ENCODE data around the gene ZNRF3. TPM values are rescaled to one million over a fixed set of nuclear protein-coding genes. Genes with fewer than 3 reads are reported as not detected.

Gene ZNRF3
- total and polyA plus RNA-seq, 2 experiments from 2014 or later = 11.1 to 32.2 TPM

DNA sequence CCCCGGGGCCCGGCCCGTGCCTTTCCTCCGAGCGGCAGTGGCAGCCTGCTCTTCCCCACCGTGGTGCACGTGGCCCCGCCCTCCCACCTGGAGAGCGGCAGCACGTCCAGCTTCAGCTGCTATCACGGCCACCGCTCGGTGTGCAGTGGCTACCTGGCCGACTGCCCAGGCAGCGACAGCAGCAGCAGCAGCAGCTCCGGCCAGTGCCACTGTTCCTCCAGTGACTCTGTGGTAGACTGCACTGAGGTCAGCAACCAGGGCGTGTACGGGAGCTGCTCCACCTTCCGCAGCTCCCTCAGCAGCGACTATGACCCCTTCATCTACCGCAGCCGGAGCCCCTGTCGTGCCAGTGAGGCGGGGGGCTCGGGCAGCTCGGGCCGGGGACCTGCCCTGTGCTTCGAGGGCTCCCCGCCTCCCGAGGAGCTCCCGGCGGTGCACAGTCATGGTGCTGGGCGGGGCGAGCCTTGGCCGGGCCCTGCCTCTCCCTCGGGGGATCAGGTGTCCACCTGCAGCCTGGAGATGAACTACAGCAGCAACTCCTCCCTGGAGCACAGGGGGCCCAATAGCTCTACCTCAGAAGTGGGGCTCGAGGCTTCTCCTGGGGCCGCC is 166.4 kb downstream of the ZNRF3 start:
- Histone ChIP-seq H3F3A (replicated peaks; ENCODE audit: low read depth) (peaks cover 8% of the 10 kb centered on the region; the same call in 1 of the 2 replicates), H4K20me1 (replicated peaks; ENCODE audit: insufficient read depth) (no peaks in the 10 kb centered on the region), H2AFZ (no peak overlapping the region), H3K4me2 (no peak overlapping the region), H3K36me3 (ENCODE audit: insufficient read depth) (peaks cover 14% of the 10 kb centered on the region; the same call in 1 of the 2 replicates), H3K4me3 (no peak overlapping the region), H3K79me2 (replicated peaks; ENCODE audit: insufficient read depth) (no peaks in the 10 kb centered on the region), H3K27ac (ENCODE audit: low read depth) (no peak overlapping the region), H3K27me3 (ENCODE audit: insufficient read depth) (no peaks in the 10 kb centered on the region), H3K4me1 (ENCODE audit: insufficient read depth) (peaks cover 20% of the 10 kb centered on the region), H3K9me2 (ENCODE audit: insufficient read depth) (no peaks in the 10 kb centered on the region)
- no peak overlapping the region for H3K4me3 Mint-ChIP-seq
- H3K4me1 Mint-ChIP-seq = peaks cover 22% of the 10 kb centered on the region
- ATAC-seq (peak; percentile 36), DNase-seq (ENCODE audit: low spot score) (no peak)
- peaks cover 49% of the 10 kb centered on the region for H3K36me3 Mint-ChIP-seq (ENCODE audit: low read depth)
- H3K9me3 Mint-ChIP-seq = no peaks in the 10 kb centered on the region
- peaks cover 23% of the 10 kb centered on the region for H3K27me3 Mint-ChIP-seq (ENCODE audit: insufficient read depth, low read depth, poor library complexity)
- no peak for TF ChIP-seq ZNF462 (CRISPR knock-in tag; IDR thresholded peaks at IDR 0.05)
- no peak for TF ChIP-seq ZNF331 (CRISPR knock-in tag; IDR thresholded peaks at IDR 0.05; ENCODE audit: low read depth)
- no peak for TF ChIP-seq ZNF114 (CRISPR knock-in tag; IDR thresholded peaks at IDR 0.05)
- TF ChIP-seq POLR2AphosphoS5 (IDR thresholded peaks at IDR 0.05; ENCODE audit: low read depth) = no peak
- TF ChIP-seq EZH2 (IDR thresholded peaks at IDR 0.05; ENCODE audit: low read depth, unreplicated experiment) = no peak
- TF ChIP-seq STAT1 (IDR thresholded peaks at IDR 0.05; ENCODE audit: unreplicated experiment) = no peak
- no peak for TF ChIP-seq REST (IDR thresholded peaks at IDR 0.05; ENCODE audit: unreplicated experiment)
- TF ChIP-seq, protein P1, sequence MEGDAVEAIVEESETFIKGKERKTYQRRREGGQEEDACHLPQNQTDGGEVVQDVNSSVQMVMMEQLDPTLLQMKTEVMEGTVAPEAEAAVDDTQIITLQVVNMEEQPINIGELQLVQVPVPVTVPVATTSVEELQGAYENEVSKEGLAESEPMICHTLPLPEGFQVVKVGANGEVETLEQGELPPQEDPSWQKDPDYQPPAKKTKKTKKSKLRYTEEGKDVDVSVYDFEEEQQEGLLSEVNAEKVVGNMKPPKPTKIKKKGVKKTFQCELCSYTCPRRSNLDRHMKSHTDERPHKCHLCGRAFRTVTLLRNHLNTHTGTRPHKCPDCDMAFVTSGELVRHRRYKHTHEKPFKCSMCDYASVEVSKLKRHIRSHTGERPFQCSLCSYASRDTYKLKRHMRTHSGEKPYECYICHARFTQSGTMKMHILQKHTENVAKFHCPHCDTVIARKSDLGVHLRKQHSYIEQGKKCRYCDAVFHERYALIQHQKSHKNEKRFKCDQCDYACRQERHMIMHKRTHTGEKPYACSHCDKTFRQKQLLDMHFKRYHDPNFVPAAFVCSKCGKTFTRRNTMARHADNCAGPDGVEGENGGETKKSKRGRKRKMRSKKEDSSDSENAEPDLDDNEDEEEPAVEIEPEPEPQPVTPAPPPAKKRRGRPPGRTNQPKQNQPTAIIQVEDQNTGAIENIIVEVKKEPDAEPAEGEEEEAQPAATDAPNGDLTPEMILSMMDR (conservative IDR thresholded peaks at IDR 0.05; ENCODE audit: low read depth in 2 of 2) = no peak
- TF ChIP-seq CREB1 (CRISPR knock-in tag; IDR thresholded peaks at IDR 0.05; ENCODE audit: low read depth) = no peak
- no peak overlapping the region for H3K27ac Mint-ChIP-seq
